MCF 10A (cell line): ENCODE measurements around the gene TECTA. TPM values are rescaled to one million over a fixed set of nuclear protein-coding genes. Genes with fewer than 3 reads are reported as not detected.

Experiments used
- BruUV-seq: library from RNA; stranded (reverse); fragments of 400-500 nt; replicated peaks from 2 replicates; lab custom pipeline; 2021; lab: Mats Ljungman, UMichigan
- CTCF ChIA-PET: fragments of 300-600 bp; sonication (Branson Sonifier 250); formaldehyde crosslinking; extraction: SDS; loops from one replicate; lab custom pipeline; 2021; ENCODE audit warnings: antibody characterized with exemption, inconsistent platforms; lab: Yijun Ruan, JAX
- POLR2A ChIA-PET: fragments of 300-600, 350-650 bp; sonication (Branson Sonifier 250); formaldehyde crosslinking; extraction: SDS; loops from one replicate; lab custom pipeline; 2020; ENCODE audit warnings: antibody characterized with exemption, inconsistent platforms; lab: Yijun Ruan, JAX
- DNase-seq: peaks from one replicate; pipeline ENCODE4 v3.0.0-alpha.2; 2018; ENCODE audit not compliant: unreplicated experiment
- H3K27ac Mint-ChIP-seq: one replicate; pipeline ENCODE4 v1.8.0; 2022; ENCODE audit warnings: mild to moderate bottlenecking, low read depth, mixed read lengths; ENCODE audit not compliant: unreplicated experiment
- H3K27me3 Mint-ChIP-seq: one replicate; pipeline ENCODE4 v1.8.0; 2022; ENCODE audit warnings: mixed read lengths; ENCODE audit not compliant: insufficient read depth, unreplicated experiment
- H3K36me3 Mint-ChIP-seq: one replicate; pipeline ENCODE4 v1.8.0; 2022; ENCODE audit warnings: mild to moderate bottlenecking, moderate library complexity, mixed read lengths; ENCODE audit not compliant: insufficient read depth, unreplicated experiment
- H3K4me1 Mint-ChIP-seq: one replicate; pipeline ENCODE4 v1.8.0; 2022; ENCODE audit warnings: mixed read lengths; ENCODE audit not compliant: insufficient read depth, unreplicated experiment
- H3K4me3 Mint-ChIP-seq: one replicate; pipeline ENCODE4 v1.8.0; 2022; ENCODE audit warnings: mild to moderate bottlenecking, moderate library complexity, mixed read lengths; ENCODE audit not compliant: unreplicated experiment
- H3K9me3 Mint-ChIP-seq: one replicate; pipeline ENCODE4 v1.8.0; 2022; ENCODE audit warnings: mixed read lengths; ENCODE audit not compliant: unreplicated experiment
- CTCF ChIP-seq: fragments of 200-600 bp; IDR thresholded peaks from one replicate; pipeline ENCODE4 v1.8.0; 2022; ENCODE audit warnings: antibody characterized with exemption, mild to moderate bottlenecking; ENCODE audit not compliant: unreplicated experiment
- intact Hi-C: fragments of 100-400 bp; cut with micrococcal nuclease; formaldehyde crosslinking; loops from 2 replicates; pipeline ENCODE4 v1.14.1; 2022
- total RNA-seq: library from RNA; stranded (reverse); gene quantifications from 2 replicates; pipeline ENCODE4 v1.2.3, GENCODE V29; 2022

TECTA gene
- total RNA-seq, 1 experiment from 2014 or later: 0.30 TPM

GRCh38 chr11:121109916-121110586 lies 9.0 kb downstream of the TECTA start:
- intact Hi-C loops: loop anchor here (5.0 to 10.0 kb wide), 3 partner anchors 198 to 425 kb away; no protein-coding TSS in a partner anchor

GRCh38 chr11:121110871-121111724 lies 10.1 kb downstream of the TECTA start:
- ChIA-PET CTCF (interaction anchor here (0.6 to 2.3 kb wide), 6 partner anchors 8 to 1289 kb away, joined by 3 to 11 read pairs (median 3); no protein-coding TSS in a partner anchor), POLR2A (interaction anchor here (0.6 to 1.3 kb wide), 2 partner anchors 11 to 622 kb away, joined by 4 to 5 read pairs; no protein-coding TSS in a partner anchor)
- no peak for TF ChIP-seq CTCF
- peaks cover 41% of the 10 kb centered on the region for H3K27me3 Mint-ChIP-seq
- no TSS peak for BruUV-seq
- H3K4me3 Mint-ChIP-seq: no peak overlapping the region
- intact Hi-C loops: loop anchor here (5.0 to 10.0 kb wide), 3 partner anchors 199 to 426 kb away; no protein-coding TSS in a partner anchor
- no peaks in the 10 kb centered on the region for H3K36me3 Mint-ChIP-seq
- no peak overlapping the region for H3K27ac Mint-ChIP-seq
- no peaks in the 10 kb centered on the region for H3K4me1 Mint-ChIP-seq
- H3K9me3 Mint-ChIP-seq: no peaks in the 10 kb centered on the region
- DNase-seq: no peak

More at GRCh38 chr11:121109916-121110586, 9.0 kb downstream of the TECTA start:
- no peaks in the 10 kb centered on the region for H3K9me3 Mint-ChIP-seq
- no TSS peak for BruUV-seq
- ChIA-PET POLR2A (interaction anchor here (1.3 kb wide), 1 partner anchor 10 kb away, joined by 5 read pairs; no protein-coding TSS in a partner anchor), CTCF (no interaction called here)
- no peak for TF ChIP-seq CTCF
- H3K27me3 Mint-ChIP-seq: peaks cover 41% of the 10 kb centered on the region
- H3K36me3 Mint-ChIP-seq: no peaks in the 10 kb centered on the region
- no peaks in the 10 kb centered on the region for H3K4me1 Mint-ChIP-seq
- H3K27ac Mint-ChIP-seq: no peak overlapping the region
- no peak overlapping the region for H3K4me3 Mint-ChIP-seq
- no peak for DNase-seq

- no TSS peak for BruUV-seq
- no peaks in the 10 kb centered on the region for H3K4me1 Mint-ChIP-seq
- peak; percentile 59 for DNase-seq
- peak; percentile 48 for TF ChIP-seq CTCF
- ChIA-PET POLR2A (no interaction called here), CTCF (interaction anchor here (0.5 to 2.3 kb wide), 10 partner anchors 10 to 1614 kb away, joined by 3 to 11 read pairs (median 3); no protein-coding TSS in a partner anchor)
- H3K4me3 Mint-ChIP-seq: no peak overlapping the region
- intact Hi-C loops: loop anchor here (1.0 to 10.0 kb wide), 5 partner anchors 82 to 601 kb away; partner anchors contain the start of gene GRIK4
- H3K9me3 Mint-ChIP-seq: no peaks in the 10 kb centered on the region
- peaks cover 50% of the 10 kb centered on the region for H3K27me3 Mint-ChIP-seq
- no peaks in the 10 kb centered on the region for H3K36me3 Mint-ChIP-seq
- no peak overlapping the region for H3K27ac Mint-ChIP-seq
Measured at GRCh38 chr11:121112498-121113455, 11.7 kb downstream of the TECTA start.
